ENCODE results near the gene RIN3.
"Not testable (repeated sequence)": the region's sequence is repeated elsewhere in the genome, so short reads cannot be mapped to it uniquely, and the experiment has no call there.

The RIN3 gene

DNA sequence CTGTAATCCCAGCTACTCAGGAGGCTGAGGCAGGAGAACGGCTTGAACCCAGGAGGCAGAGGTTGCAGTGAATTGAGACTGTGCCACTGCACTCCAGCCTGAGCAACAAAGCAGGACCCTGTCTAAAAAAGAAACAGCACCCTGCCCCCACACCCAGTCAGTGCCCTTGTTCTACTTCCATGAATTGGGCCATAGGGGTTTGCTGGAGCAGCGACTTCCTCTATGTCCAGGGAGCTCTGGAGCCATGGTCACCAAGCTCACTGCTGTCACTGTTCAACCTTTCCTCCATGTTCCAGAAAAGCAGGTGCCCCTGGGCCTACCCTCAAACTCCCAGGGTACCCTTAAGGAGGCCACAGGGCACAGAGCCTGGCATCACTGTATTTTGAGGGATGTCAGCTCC is 116.8 kb downstream of the RIN3 start:
- no peak for DNase-seq

DNA sequence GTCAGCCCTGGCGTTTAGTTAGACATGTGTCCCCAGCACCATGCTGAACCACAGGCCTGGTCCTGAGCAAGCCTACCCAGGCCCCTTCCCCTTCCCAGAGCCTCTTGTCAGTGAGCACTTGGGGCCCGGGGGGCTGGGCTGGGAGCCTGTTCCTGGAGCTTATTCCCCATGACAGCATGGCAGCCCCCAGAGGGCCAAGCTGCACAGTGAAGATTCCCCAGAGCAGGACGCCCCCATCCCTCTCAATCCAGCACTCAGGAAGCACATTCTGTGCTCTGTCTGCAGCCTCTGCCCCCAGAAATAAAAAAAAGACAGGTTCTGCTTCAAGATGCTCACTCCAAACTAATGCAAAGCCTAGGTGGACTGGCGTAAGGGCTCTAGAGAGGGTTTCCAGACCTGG is 117.5 kb downstream of the RIN3 start:
- DNase-seq, result no peak

DNA sequence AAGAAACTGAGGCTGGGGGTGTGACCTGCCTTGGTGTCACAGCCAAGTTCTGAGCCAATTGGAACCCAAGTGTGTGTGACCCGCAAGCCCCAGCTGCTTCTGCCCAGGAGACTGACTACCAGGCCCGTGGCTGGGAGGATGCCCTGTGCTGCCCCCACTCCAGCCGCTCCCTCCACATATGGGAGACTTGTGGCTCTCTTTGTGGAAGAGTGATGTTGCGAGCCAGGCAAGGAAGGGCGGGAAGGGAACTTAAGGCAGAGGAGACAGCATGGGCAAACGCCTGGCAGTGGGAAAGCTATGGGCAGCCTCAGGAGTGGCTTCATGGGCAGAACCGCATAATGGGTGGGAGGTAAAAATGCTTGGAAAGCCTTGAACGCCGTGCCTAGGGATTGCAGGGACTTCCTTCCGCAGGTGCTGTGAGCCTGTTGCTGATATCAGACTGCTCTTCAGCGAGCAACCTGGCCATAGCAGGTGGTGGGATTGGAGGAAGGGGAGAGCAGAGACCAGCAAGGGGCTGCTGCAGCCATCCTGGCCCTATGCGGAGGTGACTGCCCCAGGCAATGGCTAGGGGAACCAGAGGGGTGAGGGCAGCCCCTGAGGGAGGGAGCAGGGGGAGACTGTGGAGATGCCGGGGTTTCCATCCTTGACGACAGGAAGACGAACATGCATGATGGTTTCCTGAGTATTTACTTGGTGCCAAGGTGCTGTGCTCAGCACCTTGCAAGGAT is 119.1 kb downstream of the RIN3 start:
- DNase-seq, result no peak

DNA sequence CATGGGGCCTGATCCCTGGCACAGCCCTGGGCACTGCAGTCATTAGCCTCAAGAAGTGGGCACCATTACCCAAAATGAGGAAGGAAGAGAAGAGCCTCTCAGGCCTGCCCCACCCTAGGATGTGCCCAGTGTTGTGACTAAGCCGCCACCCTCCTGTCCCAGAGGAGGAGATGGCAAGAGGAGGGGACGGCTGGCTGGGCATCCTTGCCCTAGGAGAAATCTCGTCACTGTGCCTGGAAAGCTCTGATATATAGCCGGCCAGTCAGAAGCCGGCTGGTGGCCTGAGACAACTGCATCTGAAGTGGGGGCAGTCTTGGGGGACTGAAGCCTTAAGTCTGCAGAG is 119.7 kb downstream of the RIN3 start:
- DNase-seq, result no peak

DNA sequence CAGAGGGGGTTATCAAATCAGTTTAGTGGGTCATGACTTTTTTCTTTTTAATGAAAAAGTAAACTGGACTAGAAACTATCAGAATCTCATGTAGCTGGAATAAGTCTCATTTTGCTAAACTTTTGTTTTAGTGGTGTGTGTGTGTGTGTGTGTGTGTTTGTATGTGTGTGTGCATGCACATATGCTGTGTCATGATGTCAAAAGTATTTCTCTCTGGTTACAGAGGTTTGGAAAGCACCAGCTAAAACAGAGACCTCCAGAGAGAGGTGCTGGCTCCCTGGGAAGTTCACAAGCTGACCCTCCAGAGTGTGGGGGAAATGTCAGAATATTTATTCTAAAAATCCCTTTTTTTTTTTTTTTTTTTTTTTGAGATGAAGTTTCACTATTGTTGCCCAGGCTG is 120.1 kb downstream of the RIN3 start:
- no peak for DNase-seq

DNA sequence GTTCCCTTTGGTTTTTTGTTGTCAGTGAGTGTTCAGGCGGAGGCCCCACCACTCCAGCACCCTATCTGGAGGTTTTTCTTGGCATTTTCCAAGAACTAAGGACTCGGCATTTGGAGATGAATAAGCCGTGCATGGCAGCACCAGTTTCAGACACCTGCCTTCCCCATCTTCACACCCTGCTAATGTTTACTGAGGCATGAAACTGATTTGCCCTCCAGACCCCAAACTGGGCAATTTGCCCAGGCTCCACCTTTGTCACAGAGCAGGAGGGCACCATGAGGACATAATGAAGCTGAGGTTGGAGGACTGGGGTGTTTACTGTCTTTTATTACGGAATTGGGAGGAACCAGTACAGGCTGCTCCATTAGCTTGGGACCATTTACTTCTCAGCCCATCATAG is 121.5 kb downstream of the RIN3 start:
- DNase-seq, result no peak

DNA sequence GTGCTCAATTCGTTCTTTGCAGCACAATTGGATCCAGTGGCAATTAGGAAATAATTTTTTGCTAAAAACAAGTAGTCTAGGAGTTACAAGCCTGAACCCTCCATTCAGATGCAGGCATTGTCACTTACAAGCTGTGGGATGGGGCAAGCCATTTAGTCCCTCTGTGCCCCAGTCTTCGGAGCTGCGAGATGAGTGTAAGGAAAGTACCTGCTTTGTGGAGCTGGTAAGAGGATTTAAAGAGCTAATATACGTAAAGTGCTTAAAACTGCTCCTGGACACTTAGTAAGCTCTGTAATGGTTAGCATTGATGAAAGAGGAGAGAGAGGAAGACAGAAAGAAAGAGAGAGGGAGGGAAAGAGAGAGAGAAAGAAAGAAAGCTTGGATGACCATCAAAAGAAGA is 122.3 kb downstream of the RIN3 start:
- DNase-seq, result no peak

DNA sequence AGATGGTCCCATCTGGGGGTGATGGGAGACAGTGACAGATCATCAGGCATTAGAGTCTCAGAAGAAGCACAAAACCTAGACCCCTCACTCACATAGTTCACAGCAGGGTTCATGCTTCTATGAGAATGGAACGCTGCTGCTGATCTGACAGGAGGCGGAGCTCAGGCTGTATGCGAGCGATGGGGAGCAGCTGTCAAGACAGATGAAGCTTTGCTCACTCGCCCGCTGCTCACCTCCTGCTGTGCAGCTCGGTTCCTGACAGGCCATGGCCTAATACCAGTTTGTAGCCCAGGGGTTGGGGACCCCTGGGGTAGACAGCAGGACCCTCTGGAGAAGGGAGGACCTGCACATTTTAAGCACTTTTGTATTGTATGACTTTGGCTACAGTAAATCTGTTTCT is 123.6 kb downstream of the RIN3 start:
- DNase-seq, result no peak

DNA sequence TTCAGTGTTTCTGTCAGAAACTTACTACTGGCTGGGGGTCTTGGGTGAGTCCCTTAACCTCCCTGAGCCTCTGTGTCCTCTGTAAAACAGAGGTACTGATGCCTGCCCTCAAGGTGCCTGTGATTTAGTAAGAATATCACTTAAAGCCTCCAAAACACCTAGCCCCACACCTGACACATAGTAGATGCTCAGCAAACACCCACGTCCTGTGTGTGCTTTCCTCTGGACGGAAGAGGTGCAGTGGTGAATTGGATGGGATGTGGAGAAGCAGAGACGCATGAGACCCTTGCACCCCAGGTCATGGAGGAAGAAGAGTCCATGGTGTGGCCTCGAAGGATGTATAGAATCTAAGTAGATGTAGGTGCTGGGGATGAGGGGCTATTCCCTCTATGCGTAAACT is 124.3 kb downstream of the RIN3 start:
- DNase-seq, result no peak

DNA sequence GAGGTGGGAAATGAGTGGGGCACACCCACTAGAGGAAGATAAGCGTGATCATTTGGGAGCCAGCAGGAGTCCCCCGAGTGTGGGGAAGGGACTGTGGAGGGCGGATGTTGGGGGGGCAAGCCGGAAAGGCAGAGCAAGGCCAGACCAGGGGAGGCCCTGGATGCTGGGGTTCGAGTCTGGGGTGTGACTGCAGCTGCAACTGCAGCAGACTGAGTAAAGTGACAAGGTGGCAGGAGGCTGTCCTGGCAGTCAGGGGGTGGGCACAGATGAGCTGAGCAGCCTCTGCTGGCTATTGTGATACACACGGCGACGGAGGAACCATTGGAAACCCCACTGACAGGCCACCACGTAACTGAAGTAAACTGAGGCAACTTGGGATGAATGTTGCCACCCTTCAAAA is 124.7 kb downstream of the RIN3 start:
- DNase-seq, result no peak

DNA sequence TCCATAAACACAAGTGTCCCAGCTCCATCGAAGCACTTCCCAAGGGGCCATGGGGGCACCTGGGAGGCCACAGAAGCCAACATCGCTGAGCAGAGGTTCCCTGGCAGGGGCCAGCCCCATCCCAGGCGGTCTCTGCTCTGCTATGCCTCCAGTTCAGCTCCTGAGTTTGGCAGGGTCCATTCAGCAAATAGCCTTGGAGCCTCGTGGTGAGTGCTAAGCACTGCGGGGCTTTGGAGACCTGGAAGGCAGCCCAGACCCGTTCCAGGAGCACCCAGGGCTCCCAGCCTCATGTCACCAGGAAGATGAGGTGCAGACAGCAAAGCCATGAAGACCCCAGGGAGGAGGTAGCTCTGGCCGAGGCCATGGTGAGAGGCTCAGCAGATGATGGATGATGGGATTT is 125.3 kb downstream of the RIN3 start:
- DNase-seq, result no peak

DNA sequence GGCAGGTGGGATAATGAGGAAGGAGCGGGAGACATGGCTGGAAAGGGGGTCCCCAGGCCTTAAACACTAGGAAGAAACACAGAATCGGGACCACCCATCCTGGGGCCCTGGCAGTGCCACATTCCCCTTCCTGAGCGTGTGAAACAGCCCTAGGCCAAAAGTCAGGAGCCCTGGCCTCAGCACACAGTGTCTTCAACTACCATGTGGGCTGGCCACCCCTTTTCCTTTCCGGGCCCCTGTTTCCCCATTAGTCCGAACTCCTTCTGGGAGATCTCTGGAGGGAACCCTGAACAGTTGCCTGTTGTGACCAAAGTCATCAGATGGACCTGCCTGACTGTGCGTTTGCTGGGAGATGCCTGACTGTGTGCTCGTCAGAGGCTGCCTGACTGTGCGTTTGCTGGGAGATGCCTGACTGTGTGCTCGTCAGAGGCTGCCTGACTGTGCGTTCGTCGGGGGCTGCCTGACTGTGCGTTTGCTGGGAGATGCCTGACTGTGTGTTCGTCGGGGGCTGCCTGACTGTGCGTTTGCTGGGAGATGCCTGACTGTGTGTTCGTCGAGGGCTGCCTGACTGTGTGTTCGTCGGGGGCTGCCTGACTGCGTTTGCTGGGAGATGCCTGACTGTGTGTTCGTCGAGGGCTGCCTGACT is 126.0 kb downstream of the RIN3 start:
- DNase-seq, result not testable (repeated sequence)

DNA sequence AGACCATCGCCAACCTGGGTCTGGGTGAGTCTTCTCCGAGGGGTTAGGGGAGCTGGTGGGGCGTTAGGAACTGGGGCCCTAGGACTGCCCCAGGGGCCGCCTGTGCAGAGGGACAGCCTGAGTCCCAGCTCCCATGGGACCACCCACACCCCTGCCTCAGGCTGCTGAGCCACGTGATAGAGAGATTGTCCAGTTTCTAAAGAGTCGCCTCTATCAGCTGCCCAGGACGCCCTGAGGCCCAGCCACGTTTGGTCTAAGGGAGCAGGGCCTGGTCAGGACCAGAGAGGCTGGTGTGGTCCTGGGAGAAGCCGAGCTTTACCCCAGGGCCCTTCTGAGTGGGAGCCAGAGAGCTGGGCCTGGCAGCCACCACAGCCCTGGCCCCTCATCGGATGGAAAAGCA is 127.7 kb downstream of the RIN3 start:
- DNase-seq, result no peak

DNA sequence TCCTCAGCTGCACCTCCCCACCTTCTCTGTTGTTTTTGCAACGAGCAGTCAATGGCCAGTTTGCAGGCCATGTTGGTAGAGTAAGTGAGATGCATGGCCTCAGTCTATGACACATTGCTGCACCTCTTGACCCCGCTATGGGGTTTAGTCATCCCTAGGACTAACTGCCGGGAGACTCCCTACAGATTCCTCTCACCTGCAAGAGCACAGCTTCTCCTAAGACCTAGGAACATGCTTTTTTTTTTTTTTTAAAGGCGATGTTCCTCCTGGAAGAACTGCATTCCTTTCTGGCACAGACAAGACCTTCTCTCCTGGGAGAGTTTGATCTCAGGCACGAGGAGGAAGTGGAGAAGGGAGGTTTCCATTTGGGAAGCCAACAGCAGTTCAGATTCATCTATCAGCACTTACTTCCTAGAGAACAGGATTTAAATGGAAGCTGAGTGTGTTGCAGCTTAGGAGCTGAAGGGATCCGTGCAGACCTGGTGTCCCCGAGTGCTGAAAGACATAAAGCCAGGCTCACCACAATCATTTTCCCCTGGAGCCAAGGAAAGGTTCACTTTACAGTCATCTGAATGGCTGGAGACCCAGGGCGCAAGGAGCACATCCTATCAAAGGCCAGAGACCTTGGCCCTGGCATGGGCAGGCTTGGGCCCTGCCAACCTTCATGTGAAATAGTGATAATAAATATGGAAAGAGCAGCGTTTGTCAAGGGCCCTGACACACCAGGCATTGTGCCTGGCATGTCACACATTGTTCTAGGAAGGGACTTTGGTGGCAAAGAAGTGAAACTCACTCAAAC is 130.8 kb downstream of the RIN3 start:
- DNase-seq, result no peak

DNA sequence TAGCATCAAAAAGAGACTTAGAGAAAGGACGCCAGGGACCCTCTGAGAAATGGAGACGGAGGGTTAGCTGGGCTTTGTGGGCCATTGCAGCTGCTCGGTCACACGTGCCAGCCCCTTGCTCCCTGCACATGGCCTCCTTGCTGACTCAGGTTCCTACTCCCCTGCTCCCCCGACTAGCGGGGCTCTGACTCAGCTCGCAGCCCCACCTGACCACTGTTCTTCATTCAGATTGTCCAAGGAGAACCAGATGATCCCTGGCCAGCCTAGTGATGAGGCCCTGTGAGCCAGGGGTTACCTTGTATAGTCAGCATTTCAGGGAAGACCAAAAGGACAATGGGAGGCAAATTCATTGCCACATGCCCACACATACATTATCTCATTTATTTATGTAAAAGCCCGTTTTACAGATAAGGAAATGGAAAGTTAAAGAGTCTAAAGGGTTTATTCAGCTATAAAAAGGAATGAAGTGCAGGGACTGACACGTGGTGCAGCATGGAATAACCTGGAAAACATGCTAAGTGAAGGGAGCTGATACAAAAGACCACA is 131.5 kb downstream of the RIN3 start:
- DNase-seq, result no peak

DNA sequence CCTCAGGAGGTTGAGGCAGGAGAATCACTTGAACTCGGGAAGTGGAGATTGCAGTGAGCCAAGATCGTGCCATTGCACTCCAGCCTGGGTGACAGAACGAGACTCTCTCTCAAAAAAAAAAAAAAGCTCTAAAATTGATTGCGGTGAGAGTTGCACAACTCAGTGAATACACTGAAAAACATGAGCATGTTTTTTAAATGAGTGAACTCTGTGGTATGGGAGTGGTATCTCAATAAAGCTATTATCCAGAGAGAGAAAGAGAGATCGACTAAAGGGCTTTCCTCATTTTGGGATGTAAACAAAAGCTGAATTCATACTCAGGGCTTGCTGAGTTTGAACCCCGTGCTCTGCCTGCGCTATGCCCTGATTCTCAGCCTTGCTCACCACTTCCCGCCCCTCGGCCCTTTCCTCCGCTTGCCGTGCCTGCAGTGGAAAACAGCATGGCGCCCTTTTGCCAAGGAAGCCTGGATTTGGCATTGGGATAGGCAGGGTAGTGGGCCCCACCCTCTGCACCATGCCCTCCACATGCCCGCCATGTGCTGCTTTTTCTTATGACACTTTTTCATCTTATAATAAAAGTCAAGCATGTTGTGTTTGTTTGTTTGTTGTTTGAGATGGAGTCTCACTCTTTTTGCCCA is 132.4 kb downstream of the RIN3 start:
- DNase-seq, result no peak

DNA sequence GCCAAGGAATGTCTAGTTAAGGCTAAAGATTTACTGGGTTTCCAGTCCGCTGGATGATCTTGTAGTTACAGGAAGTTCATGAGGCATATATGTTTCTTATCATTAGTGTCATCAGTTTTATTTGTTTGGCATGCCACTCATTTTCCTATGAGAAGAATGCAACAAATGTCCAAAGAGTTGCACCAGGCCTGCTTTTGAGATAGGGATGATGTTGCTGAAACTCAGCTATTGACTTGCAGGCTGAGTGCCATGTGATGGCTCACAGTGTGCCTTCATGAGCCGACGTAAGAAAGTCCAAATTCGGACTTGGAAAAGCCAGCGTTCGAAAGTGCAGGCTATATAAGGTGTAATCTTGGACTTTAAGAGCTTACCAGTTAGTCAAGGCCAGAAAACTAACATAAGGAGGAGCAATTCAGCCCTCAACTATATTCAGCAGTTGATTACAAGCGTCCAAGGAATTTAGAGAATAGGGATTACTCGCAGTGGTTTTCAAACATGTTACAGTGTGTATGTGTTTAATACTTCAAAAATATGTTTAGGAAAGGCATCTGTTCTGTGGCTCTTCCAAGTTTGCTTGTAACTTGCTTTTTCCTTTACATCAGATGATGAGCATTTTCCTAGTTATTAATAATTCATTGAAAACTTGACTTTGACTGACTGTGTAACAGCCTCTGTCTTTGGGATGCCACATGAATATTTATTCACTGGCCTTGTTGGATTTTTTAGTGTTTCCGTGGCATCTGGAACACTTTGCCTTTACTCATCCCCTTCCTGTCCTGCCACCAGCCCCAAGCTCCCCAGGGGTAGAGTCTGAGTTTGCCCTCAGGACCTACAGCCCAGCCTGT is 133.6 kb downstream of the RIN3 start:
- DNase-seq, result no peak

DNA sequence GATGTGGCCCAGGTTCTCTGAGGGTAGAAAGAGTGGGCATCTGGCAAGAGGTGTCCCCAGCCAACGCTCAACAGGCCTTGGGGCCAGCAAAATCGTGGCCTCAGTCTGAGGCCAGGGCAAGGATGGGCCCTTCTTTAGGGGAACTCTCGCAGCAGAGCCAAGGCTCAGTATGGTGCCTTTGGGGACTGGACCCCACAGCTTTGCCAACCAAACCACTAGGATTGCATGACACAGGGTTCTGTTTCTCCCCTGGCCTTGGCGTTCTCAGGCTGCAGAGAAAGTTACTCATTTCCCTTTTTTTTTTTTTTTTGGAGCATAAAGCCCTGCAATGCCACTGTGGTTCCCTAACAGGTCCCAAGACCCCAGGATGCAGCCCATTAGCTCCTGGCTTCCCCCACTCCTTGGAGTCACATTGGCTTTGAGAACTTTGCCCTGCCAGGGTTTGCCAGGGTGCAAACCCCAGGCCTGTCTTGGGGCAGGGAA is 134.3 kb downstream of the RIN3 start:
- DNase-seq, result no peak

DNA sequence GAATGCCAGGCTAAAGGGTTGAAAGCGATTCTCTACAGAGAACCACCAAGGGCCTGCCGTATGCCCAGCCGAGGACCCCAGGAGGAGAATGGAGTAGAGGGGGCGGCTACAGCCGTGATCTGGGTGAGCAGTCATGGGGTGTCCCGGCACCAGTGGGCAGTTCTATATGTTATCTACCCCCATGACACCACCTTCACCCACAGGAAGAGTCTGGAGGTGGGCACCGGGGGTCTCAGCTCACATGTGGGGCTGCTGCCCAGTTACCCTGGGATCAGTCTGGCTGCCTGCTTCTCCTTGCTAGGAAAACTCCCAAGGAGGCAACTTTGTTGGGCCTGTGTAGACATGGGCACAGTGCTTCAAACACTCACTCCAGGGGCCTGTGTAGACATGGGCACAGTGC is 135.5 kb downstream of the RIN3 start:
- no peak for DNase-seq

DNA sequence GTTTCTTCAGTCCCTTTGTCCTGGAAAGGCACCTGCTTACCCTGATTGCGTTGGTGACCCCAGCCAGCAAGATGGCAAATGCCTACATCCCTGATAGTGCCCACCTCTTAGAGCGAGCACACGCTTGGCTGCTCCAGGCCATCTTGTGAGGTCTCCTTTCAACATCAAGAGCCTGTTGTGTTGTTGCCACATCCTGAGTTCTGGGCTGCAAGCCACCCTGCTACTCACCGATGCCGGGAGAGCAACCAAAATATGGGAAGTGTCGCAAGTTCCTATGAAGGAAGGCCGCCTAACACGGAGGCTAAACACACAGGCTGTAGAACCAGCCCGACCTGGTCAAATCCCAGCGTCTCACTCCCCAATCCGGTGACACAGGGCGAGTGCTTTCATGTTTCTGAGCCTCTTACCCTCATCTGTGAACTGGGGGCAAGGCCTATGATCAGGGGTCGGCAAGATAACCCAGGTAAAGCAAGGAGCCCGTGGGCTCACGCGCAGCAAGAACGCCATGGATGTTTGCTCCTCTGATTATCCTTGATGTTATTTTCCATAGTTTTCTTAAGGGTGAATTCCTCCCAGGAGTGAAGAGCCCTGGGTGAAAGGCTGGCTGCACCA is 136.5 kb downstream of the RIN3 start:
- no peak for DNase-seq

DNA sequence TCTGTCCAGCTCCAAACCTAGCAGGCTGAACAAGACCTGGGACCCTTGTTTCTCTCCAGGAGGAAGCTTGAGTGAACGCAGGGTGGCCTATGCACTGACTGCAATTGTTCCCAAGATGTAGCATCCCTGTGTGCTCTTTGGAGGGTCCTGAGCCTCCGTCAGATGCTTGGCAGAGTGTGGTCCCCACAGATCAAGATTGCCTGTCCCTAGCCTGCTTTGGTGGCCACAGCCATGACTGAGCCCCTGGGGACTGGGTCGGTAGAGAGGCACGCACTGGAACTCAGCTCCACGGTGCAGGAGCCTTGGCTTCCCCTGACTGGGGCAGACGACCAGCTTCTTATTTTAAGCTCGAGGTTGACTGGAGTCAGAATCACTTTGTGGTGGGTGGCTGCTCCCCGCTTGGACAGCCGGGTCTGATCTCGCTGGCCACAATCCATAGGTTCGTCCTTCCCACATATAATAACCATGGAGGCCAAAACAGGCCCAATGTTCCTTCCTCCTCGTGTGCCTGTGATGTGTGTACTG is 137.1 kb downstream of the RIN3 start:
- DNase-seq, result no peak

Data from activated CD8-positive, alpha-beta memory T cell treated with anti-CD3 and anti-CD28 coated beads, Interleukin-2, amount 50 U/mL, for 4 hours (primary cell).